Measurements from ENCODE around the gene DNMT3A. TPM values are rescaled to one million over a fixed set of nuclear protein-coding genes. Genes with fewer than 3 reads are reported as not detected.

DNMT3A gene
- total and polyA plus RNA-seq, 5 experiments from 2014 or later, result 17.9 to 122 (median 31.2) TPM

DNA sequence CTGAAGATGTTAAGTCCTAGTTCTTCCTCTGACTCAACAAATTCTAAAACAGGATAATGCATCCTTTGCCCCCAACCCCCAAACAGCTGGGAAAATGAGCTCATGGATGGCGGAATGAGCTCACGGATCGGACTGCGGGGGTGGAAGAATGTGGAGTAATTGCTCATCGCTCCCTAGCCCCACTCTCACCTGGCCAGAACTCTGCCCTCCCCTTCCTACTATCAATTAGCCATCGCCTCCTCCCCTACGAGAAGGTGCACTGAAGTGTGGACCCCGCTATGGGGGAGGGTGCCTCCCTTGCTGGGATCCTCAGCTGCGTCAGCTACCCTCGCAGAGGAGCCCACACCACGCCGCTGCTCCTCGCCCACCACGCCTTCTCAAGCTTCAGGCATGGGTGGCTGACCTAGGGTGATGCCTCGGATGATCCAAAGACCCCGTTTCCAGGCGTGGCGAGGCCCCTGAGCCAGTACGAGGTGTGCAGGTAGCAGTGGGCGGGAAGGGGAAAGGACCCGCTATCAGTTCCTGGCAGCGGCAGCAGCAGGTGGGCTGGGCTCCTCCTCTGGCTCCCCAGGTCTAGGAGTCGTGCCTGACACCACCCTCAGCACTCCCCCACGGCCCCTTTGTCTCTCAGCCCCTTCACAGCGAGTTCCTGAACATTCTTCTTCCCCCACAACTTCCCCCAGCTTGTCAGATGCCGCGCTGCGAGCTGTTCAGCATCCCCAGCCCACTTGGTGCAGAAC lies 91.2 kb downstream of the DNMT3A start:
- Mint-ChIP-seq H3K9me3 (no peaks in the 10 kb centered on the region), H3K36me3 (peaks cover 0 to 59% (median 8%) of the 10 kb centered on the region in 3 donors), H3K27me3 (no peaks in the 10 kb centered on the region), H3K27ac (peak overlapping the region; percentile 72 to 96 (median 94)), H3K4me3 (peak overlapping the region; percentile 86 to 95 (median 92)), H3K4me1 (peaks cover 35 to 61% (median 45%) of the 10 kb centered on the region in 4 donors)
- ATAC-seq (peak; percentile 43 to 45), DNase-seq (peak in 7 of 10 donors; percentile 12 to 41 (median 33))
- POLR2A ChIA-PET, result interaction anchor here (0.7 to 3.9 kb wide), 16 partner anchors 10 to 92 kb away, joined by 3 to 29 read pairs (median 5); no protein-coding TSS in a partner anchor

DNA sequence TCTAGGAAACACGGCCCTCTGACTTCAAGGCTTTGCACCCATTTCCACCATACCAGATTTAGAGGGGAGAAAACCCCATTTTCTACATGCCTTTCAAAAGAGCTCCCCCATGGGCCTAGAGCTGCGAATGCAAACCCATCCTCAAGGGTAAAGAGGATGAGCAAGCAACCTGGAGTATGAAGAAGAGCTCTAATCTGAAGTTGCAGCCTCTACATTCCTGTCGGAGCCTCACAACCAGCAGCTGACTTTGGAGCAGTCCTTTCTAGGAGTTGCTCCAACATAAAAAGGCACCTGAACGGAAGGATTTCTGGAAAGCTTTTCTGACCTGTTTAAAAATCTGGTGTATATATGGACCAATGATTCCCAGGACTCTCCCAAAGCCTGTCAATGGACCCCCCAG lies 91.9 kb downstream of the DNMT3A start:
- DNase-seq (no peak), ATAC-seq (no peak)
- Mint-ChIP-seq H3K27me3 (no peaks in the 10 kb centered on the region), H3K4me1 (peaks cover 30 to 55% (median 38%) of the 10 kb centered on the region in 4 donors), H3K4me3 (peak overlapping the region; percentile 86 to 95 (median 92)), H3K9me3 (no peaks in the 10 kb centered on the region), H3K27ac (peak overlapping the region; percentile 72 to 96 (median 92)), H3K36me3 (peaks cover 0 to 59% (median 11%) of the 10 kb centered on the region in 3 donors)
- POLR2A ChIA-PET, result interaction anchor here (0.7 to 3.9 kb wide), 13 partner anchors 11 to 93 kb away, joined by 3 to 29 read pairs (median 4); no protein-coding TSS in a partner anchor

DNA sequence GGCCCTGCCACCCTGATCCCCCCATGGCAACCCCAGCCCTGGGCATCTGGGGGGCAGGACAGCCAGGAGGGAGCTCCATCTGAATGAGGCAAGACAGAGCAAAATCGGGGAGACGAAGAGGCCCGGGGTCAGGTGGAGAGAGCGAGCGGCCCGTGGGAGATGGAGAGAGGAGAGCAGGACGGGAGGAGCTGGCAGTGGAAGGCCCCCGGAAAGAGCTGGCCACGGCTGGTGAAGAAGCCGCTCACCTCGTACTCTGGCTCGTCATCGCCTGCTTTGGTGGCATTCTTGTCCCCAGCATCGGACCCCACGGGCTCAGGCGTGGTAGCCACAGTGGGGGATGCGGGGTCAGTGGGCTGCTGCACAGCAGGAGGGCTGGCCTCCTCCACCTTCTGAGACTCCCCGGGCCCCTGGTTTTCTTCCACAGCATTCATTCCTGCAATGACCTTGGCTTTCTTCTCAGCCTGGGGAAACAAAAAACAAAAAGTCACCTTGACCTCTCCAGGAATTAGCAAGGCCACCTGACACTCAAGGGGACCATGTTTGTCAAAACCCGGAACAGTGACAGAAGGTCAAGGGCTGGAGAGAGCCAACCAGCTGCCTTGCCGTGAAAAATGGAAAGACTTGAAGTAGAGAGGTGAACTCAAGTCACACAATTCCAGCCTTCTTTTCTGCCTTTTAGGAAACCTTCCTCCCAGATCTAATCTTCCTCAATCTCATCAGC lies 93.8 kb downstream of the DNMT3A start:
- H3K4me1 Mint-ChIP-seq, result peaks cover 19 to 39% (median 27%) of the 10 kb centered on the region in 4 donors
- peak overlapping the region in 4 of 10 donors; percentile 37 to 88 (median 46) for H3K27ac Mint-ChIP-seq
- H3K27me3 Mint-ChIP-seq, result no peaks in the 10 kb centered on the region
- POLR2A ChIA-PET, result interaction anchor here (0.7 to 2.2 kb wide), 6 partner anchors 12 to 60 kb away, joined by 3 to 7 read pairs (median 4); no protein-coding TSS in a partner anchor
- peak overlapping the region in 1 of 10 donors; percentile 28 for H3K4me3 Mint-ChIP-seq
- DNase-seq (no peak), ATAC-seq (no peak)
- H3K36me3 Mint-ChIP-seq, result peaks cover 0 to 62% (median 7%) of the 10 kb centered on the region in 3 donors
- no peaks in the 10 kb centered on the region for H3K9me3 Mint-ChIP-seq

DNA sequence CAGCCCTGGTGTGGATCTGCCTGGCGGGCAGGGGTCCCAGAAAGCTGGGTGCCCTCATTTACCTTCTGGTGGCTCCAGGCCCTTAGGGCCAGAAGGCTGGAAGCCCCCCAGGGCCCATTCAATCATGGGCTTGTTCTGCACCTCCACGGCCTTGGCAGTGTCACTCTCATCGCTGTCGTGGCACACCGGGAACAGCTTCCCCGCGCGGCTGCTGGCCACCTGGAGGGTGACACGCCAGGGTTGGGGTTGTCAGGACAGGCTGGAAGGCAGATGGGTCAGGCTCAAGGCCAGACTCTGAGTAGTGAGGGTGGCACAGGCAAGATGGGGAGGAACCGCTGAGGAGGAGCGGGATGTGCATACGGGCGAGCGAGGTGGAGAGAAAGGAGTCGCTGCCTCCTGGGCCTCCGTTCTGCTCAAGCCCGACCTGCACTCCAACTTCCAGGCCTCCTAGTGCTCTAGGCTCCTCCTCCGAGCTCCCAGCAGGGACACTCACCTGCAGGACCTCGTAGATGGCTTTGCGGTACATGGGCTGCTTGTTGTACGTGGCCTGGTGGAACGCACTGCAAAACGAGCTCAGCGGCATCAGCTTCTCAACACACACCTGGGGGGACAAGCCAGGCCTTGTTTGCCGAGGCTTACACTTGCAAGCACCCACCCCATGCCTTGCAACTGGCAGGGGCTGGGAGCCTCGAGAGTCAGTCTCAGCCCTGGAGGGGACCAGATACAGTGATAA lies 95.0 kb downstream of the DNMT3A start:
- Mint-ChIP-seq H3K27me3 (no peaks in the 10 kb centered on the region), H3K4me1 (peaks cover 20 to 40% (median 26%) of the 10 kb centered on the region in 4 donors), H3K36me3 (peaks cover 0 to 73% (median 13%) of the 10 kb centered on the region in 3 donors), H3K4me3 (peak overlapping the region in 1 of 10 donors; percentile 19), H3K9me3 (no peaks in the 10 kb centered on the region), H3K27ac (peak overlapping the region in 4 of 10 donors; percentile 21 to 50 (median 24))
- DNase-seq (no peak), ATAC-seq (no peak)
- POLR2A ChIA-PET, result interaction anchor here (0.8 to 2.2 kb wide), 5 partner anchors 10 to 61 kb away, joined by 3 to 7 read pairs (median 3); no protein-coding TSS in a partner anchor

DNA sequence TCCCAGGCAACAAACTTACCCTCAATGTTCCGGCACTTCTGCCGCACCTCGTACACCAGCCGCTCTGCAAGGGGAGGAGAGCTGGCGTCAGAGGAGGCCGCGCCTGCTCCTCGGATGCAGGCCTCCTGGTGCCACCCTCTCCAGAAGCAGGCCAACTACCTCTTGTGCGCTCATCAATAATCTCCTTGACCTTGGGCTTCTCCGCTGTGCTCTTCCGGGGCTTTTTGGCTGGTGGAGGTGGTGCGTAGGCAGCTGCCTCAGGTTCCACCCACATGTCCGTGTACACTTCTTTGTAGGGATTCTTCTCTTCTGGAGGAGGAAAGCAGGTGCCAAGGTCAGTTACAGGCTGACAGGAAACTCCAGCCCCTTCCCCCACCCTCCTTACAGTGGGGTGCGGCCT lies 95.7 kb downstream of the DNMT3A start:
- POLR2A ChIA-PET, result interaction anchor here (2.2 kb wide), 1 partner anchor 27 kb away, joined by 7 read pairs; no protein-coding TSS in a partner anchor
- peaks cover 0 to 80% (median 16%) of the 10 kb centered on the region in 3 donors for H3K36me3 Mint-ChIP-seq
- H3K9me3 Mint-ChIP-seq, result no peaks in the 10 kb centered on the region

DNA sequence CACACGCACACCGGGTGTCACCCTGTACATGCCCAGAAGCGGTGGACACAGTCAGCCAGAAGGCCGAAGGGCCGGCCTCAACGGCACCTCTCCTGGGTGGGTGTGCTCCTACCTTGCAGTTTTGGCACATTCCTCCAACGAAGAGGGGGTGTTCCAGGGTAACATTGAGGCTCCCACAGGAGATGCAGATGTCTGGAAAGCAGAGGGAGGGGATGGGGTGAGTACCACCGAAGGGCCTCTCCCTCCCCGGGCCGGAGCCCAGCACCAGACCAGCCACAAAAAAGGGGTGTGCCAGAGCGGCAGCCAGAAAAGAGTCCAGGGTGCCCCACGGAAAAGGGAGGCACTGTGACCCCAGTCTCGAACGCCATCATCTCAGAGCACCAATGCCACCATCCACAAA lies 96.6 kb downstream of the DNMT3A start:
- H3K36me3 Mint-ChIP-seq, result peaks cover 0 to 89% (median 16%) of the 10 kb centered on the region in 3 donors
- peak overlapping the region in 1 of 10 donors; percentile 36 for H3K27ac Mint-ChIP-seq
- POLR2A ChIA-PET, result interaction anchor here (0.9 kb wide), 1 partner anchor 27 kb away, joined by 3 read pairs; no protein-coding TSS in a partner anchor
- peaks cover 13 to 28% (median 20%) of the 10 kb centered on the region in 4 donors for H3K4me1 Mint-ChIP-seq
- H3K27me3 Mint-ChIP-seq, result no peaks in the 10 kb centered on the region
- H3K4me3 Mint-ChIP-seq, result no peak overlapping the region
- H3K9me3 Mint-ChIP-seq, result no peaks in the 10 kb centered on the region
- ATAC-seq (no peak), DNase-seq (no peak)

More for the DNA sequence above, 95.7 kb downstream of the DNMT3A start:
- no peak for ATAC-seq
- Mint-ChIP-seq H3K4me1 (peaks cover 21 to 36% (median 26%) of the 10 kb centered on the region in 4 donors), H3K27ac (peak overlapping the region in 5 of 10 donors; percentile 22 to 82 (median 60)), H3K27me3 (no peaks in the 10 kb centered on the region), H3K4me3 (no peak overlapping the region)
- no peak for DNase-seq

DNA sequence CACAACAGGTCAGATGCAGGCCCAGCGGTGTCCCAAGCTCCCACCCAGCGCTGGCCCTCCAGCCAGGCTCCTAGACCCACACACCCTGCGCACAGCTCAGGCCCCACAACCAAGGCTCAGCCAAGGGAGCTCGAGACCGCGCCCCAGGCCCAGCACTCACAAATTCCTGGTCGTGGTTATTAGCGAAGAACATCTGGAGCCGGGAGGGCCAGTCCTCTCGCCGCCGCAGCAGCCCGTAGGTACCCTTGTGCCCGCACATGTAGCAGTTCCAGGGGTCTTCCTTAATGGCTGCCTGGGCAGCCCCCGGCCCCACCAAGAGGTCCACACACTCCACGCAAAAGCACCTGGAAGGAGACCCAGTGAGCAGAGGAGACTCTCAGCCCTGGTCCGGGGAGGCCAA lies 97.7 kb downstream of the DNMT3A start:
- no peaks in the 10 kb centered on the region for H3K9me3 Mint-ChIP-seq
- no peak overlapping the region for H3K4me3 Mint-ChIP-seq
- POLR2A ChIA-PET, result interaction anchor here (2.8 kb wide), 1 partner anchor 9 kb away, joined by 7 read pairs; no protein-coding TSS in a partner anchor
- DNase-seq (no peak), ATAC-seq (no peak)
- H3K27ac Mint-ChIP-seq, result no peak overlapping the region
- H3K4me1 Mint-ChIP-seq, result peaks cover 2 to 18% (median 10%) of the 10 kb centered on the region in 4 donors
- no peaks in the 10 kb centered on the region for H3K27me3 Mint-ChIP-seq
- H3K36me3 Mint-ChIP-seq, result peaks cover 0 to 91% (median 18%) of the 10 kb centered on the region in 3 donors

DNA sequence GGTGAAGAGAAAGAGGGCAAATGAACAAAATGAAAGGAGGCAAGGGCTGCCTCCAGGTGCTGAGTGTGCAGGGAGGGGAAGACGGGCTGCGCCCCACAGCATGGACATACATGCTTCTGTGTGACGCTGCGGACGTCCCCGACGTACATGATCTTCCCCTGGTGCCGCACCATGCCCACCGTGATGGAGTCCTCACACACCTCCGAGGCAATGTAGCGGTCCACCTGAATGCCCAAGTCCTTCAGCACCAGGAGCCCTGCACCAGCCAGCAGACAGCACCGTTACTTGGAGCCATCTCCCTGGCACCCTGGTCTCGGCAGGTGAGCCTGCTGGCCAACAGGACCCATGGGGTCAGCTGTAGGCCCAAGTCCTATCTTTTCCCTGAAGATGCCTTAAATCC lies 100.3 kb downstream of the DNMT3A start:
- Mint-ChIP-seq H3K4me1 (peaks cover 1 to 15% (median 10%) of the 10 kb centered on the region in 4 donors), H3K27ac (peak overlapping the region in 7 of 10 donors; percentile 52 to 86 (median 64)), H3K27me3 (no peaks in the 10 kb centered on the region), H3K36me3 (peaks cover 0 to 95% (median 19%) of the 10 kb centered on the region in 3 donors), H3K9me3 (no peaks in the 10 kb centered on the region), H3K4me3 (no peak overlapping the region)
- DNase-seq, result no peak
- POLR2A ChIA-PET, result interaction anchor here (0.6 to 2.8 kb wide), 7 partner anchors 11 to 67 kb away, joined by 3 to 7 read pairs (median 3); no protein-coding TSS in a partner anchor
- ATAC-seq, result no peak

DNA sequence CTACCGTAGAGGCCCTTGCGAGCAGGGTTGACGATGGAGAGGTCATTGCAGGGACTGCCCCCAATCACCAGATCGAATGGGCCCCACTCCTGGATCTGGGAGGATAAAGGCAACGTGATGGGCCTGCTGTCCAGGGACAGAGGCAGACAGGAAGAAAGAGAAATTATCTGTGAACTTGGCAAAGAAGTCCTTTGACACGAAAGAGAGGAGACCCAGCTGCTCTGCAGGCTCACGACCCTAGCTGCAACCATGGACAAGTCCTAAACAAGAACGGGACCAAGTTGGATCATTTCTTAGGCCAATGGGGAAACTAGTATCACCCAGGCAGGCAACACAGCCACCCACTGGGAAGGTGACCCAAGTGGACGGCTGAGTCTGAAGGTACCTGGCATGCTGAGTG lies 101.1 kb downstream of the DNMT3A start:
- DNase-seq (no peak), ATAC-seq (no peak)
- Mint-ChIP-seq H3K4me3 (no peak overlapping the region), H3K27me3 (no peaks in the 10 kb centered on the region), H3K27ac (peak overlapping the region in 6 of 10 donors; percentile 8 to 76 (median 60)), H3K4me1 (peaks cover 1 to 15% (median 11%) of the 10 kb centered on the region in 4 donors), H3K9me3 (no peaks in the 10 kb centered on the region), H3K36me3 (peaks cover 0 to 95% (median 19%) of the 10 kb centered on the region in 3 donors)
- POLR2A ChIA-PET, result interaction anchor here (0.8 to 1.5 kb wide), 2 partner anchors 16 to 33 kb away, joined by 3 to 4 read pairs; no protein-coding TSS in a partner anchor

DNA sequence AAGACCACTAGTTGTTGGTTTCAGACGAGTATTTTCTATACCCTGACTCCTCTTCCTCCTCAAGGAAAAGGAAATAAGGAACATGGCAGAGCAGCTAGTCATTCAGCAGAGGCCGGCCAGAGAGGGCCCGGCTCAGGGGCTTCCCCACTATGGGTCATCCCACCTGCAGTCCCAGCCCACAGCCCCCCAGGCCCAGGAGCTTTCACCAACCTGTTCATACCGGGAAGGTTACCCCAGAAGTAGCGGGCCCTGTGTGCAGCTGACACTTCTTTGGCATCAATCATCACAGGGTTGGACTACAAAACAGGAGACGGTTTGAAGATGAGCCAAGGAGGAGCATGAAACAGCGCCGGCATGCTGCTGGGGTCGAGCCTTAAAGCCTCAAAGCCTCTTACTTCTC lies 102.8 kb downstream of the DNMT3A start:
- Mint-ChIP-seq H3K36me3 (peaks cover 0 to 97% (median 18%) of the 10 kb centered on the region in 3 donors), H3K4me3 (no peak overlapping the region), H3K4me1 (peaks cover 1 to 15% (median 11%) of the 10 kb centered on the region in 4 donors), H3K9me3 (no peaks in the 10 kb centered on the region), H3K27me3 (no peaks in the 10 kb centered on the region), H3K27ac (peak overlapping the region in 6 of 10 donors; percentile 21 to 80 (median 60))
- ATAC-seq, result no peak
- DNase-seq, result no peak
- POLR2A ChIA-PET, result interaction anchor here (1.3 to 1.5 kb wide), 2 partner anchors 35 to 37 kb away, joined by 4 read pairs; no protein-coding TSS in a partner anchor

DNA sequence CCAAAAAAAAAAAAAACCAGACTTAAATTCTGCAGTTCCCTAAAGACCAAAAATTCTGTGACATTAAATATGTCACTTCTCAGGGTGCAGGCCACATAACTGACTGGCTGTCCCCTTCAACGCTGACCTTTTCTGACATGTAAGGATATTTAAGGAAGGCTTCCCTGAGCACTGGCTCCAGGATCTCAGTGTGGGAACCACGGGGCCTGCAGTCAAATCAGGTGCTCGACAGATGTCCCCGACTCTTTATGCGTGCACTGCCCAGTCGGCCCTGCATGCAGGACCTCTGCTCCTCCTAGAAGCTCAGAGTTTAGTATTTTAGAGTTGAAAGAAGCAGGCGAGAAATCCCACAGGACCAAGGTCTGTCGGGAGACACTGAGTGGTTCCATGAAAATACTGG lies 104.0 kb downstream of the DNMT3A start:
- ATAC-seq (no peak), DNase-seq (no peak)
- Mint-ChIP-seq H3K27ac (peak overlapping the region in 7 of 10 donors; percentile 44 to 84 (median 70)), H3K4me1 (peaks cover 1 to 15% (median 11%) of the 10 kb centered on the region in 4 donors), H3K36me3 (peaks cover 0 to 97% (median 20%) of the 10 kb centered on the region in 3 donors), H3K27me3 (no peaks in the 10 kb centered on the region), H3K4me3 (no peak overlapping the region), H3K9me3 (no peaks in the 10 kb centered on the region)
- POLR2A ChIA-PET, result interaction anchor here (0.6 to 1.3 kb wide), 2 partner anchors 20 to 64 kb away, joined by 3 to 5 read pairs; no protein-coding TSS in a partner anchor
